ENCODE data around the gene IKBIP.

DNA sequence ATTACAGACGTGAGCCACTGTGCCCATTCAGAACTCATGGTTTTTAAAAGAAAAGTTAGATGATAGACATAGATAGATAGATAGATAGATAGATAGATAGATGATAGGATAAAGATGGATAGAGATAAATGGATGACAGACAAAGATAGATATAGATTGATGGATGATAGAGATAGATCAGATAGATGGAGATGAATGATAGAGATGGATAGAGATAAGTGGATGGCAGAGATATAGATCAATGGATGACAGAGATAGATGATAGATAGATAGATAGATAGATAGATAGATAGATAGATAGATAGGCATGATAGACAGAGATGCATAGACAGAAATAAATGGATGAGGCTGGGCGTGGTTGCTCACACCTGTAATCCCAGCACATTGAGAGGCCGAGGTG, 64.8 kb downstream of the IKBIP start:
- TF ChIP-seq, protein P1, sequence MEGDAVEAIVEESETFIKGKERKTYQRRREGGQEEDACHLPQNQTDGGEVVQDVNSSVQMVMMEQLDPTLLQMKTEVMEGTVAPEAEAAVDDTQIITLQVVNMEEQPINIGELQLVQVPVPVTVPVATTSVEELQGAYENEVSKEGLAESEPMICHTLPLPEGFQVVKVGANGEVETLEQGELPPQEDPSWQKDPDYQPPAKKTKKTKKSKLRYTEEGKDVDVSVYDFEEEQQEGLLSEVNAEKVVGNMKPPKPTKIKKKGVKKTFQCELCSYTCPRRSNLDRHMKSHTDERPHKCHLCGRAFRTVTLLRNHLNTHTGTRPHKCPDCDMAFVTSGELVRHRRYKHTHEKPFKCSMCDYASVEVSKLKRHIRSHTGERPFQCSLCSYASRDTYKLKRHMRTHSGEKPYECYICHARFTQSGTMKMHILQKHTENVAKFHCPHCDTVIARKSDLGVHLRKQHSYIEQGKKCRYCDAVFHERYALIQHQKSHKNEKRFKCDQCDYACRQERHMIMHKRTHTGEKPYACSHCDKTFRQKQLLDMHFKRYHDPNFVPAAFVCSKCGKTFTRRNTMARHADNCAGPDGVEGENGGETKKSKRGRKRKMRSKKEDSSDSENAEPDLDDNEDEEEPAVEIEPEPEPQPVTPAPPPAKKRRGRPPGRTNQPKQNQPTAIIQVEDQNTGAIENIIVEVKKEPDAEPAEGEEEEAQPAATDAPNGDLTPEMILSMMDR (conservative IDR thresholded peaks at IDR 0.05) = no peak
- TF ChIP-seq ZFX (IDR thresholded peaks at IDR 0.05) = no peak
